GM18511 (cell line): ENCODE results near the gene ITGA11.

Experiments
- ATAC-seq: cut with Tn5 transposase; IDR thresholded peaks from one replicate; pipeline ENCODE4 v1.9.1; 2021; ENCODE audit warnings: mild to moderate bottlenecking, moderate library complexity; ENCODE audit not compliant: unreplicated experiment

Gene ITGA11

GRCh38 chr15:68379058-68379758 lies 52.8 kb downstream of the ITGA11 start:
- no peak for ATAC-seq

- ATAC-seq = no peak
Observed at GRCh38 chr15:68378595-68378994, 53.4 kb downstream of the ITGA11 start.

- no peak for ATAC-seq
Observed at GRCh38 chr15:68377766-68378165, 54.2 kb downstream of the ITGA11 start.

GRCh38 chr15:68376447-68377060 lies 55.4 kb downstream of the ITGA11 start:
- no peak for ATAC-seq

GRCh38 chr15:68375716-68376220 lies 56.2 kb downstream of the ITGA11 start:
- no peak for ATAC-seq

- ATAC-seq = no peak
Observed at GRCh38 chr15:68375191-68375631, 56.8 kb downstream of the ITGA11 start.

GRCh38 chr15:68374168-68374745 lies 57.7 kb downstream of the ITGA11 start:
- no peak for ATAC-seq

- no peak for ATAC-seq
Observed at GRCh38 chr15:68373028-68373427, 58.9 kb downstream of the ITGA11 start.

GRCh38 chr15:68372291-68372811 lies 59.6 kb downstream of the ITGA11 start:
- ATAC-seq = no peak

- no peak for ATAC-seq
Observed at GRCh38 chr15:68371851-68372250, 60.1 kb downstream of the ITGA11 start.

GRCh38 chr15:68371160-68371559 lies 60.8 kb downstream of the ITGA11 start:
- ATAC-seq = no peak

- no peak for ATAC-seq
Observed at GRCh38 chr15:68370768-68371151, 61.2 kb downstream of the ITGA11 start.

- ATAC-seq = no peak
Observed at GRCh38 chr15:68369931-68370767, 61.8 kb downstream of the ITGA11 start.

- no peak for ATAC-seq
Observed at GRCh38 chr15:68368731-68369435, 63.1 kb downstream of the ITGA11 start.

GRCh38 chr15:68367992-68368391 lies 64.0 kb downstream of the ITGA11 start:
- ATAC-seq = no peak

- no peak for ATAC-seq
Observed at GRCh38 chr15:68367226-68367625, 64.7 kb downstream of the ITGA11 start.

- ATAC-seq = no peak
Observed at GRCh38 chr15:68366314-68366713, 65.6 kb downstream of the ITGA11 start.

- ATAC-seq = no peak
Observed at GRCh38 chr15:68365770-68366169, 66.2 kb downstream of the ITGA11 start.

GRCh38 chr15:68365140-68365745 lies 66.7 kb downstream of the ITGA11 start:
- ATAC-seq = no peak

GRCh38 chr15:68364660-68365035 lies 67.3 kb downstream of the ITGA11 start:
- ATAC-seq = no peak
